Activated naive CD4-positive, alpha-beta T cell treated with anti-CD3 and anti-CD28 coated beads, Interleukin-2, amount 50 U/mL, for 72 hours (primary cell): ENCODE data around the gene KCNJ6. TPM values are rescaled to one million over a fixed set of nuclear protein-coding genes. Genes with fewer than 3 reads are reported as not detected.
"Not testable (repeated sequence)": the region's sequence is repeated elsewhere in the genome, so short reads cannot be mapped to it uniquely, and the experiment has no call there.

Experiments
- ATAC-seq, 2 donors: fragments of 150-1000 bp; cut with Tn5 transposase; 2 replicates each; pipeline ENCODE4 v1.10.0; 2021; ENCODE audit warnings: mild to moderate bottlenecking in 2 of 2, moderate library complexity in 2 of 2
- DNase-seq, 2 donors: peaks; one replicate each; pipeline ENCODE4 v3.0.0; 2021 to 2022; ENCODE audit warnings: low spot score in 2 of 2
- H3K27ac Mint-ChIP-seq, 2 donors: one replicate each; pipeline ENCODE4 v1.8.0; 2022; ENCODE audit warnings: mild to moderate bottlenecking in 2 of 2, mixed read lengths in 2 of 2
- H3K36me3 Mint-ChIP-seq, 2 donors: one replicate each; pipeline ENCODE4 v1.8.0; 2022; ENCODE audit warnings: mixed read lengths in 2 of 2
- H3K9me3 Mint-ChIP-seq, 2 donors: one replicate each; pipeline ENCODE4 v1.8.0; 2022; ENCODE audit warnings: mixed read lengths in 2 of 2
- total RNA-seq, 2 donors: library from RNA; stranded (reverse); gene quantifications; one replicate each; pipeline ENCODE4 v1.2.3, GENCODE V29; 2022

The KCNJ6 gene
- total RNA-seq, 2 donors from 2014 or later: not detected

DNA sequence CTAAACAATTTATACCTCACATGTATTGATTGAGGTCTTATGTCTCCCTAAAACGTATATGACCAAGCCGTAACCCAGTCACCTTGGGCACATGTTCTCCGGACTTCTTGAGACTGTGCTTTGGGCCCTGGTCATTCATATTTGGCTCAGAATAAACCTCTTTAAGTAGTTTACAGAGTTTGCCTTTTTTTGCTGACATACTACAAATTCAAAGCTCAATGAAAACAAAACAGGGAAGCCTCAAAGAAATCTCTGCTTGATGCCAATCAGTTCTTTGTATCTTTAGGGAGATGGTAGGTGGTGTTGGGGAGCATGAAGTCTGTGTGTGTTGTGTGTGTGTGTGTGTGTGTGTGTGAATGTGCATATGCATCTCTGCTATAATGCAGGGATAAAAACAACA is 247.0 kb downstream of the KCNJ6 start:
- H3K36me3 Mint-ChIP-seq: no peaks in the 10 kb centered on the region
- H3K9me3 Mint-ChIP-seq: no peaks in the 10 kb centered on the region
- DNase-seq: no peak
- no peak for ATAC-seq
- H3K27ac Mint-ChIP-seq: no peak overlapping the region

DNA sequence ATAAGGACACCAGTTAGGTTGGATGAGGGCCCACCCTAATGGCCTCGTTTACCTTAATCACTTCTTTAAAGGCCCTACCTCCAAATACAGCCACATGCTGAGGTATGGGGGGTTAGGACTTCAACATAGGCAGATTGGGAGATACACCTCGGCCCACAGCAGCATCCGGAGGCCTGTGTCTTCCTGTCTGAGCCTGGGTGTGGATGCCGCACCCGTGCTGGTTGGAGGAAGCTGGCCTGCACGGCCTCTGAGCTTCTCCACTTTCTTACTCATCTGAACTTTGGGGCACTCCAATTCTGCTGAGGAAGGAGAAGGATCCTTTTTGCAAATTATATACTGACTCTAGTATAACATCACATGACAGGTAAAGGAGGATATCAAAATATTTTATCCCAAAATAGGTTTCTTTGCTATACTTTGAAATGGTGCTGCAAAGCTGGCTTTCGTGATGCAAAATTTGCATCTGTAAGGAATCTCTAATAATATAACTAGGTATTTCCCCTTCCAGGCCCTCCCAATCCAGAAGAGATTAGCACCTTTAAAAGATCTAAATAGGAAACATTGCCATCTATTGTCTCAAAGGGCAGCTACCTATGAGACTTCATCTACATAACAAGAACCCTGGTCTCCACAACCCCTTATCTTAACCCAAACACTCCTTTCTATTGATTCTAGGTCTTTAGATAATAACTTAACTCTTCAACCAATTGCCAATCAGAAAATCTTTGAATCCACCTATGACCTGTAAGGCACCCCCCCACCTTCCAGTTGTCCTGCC is 247.6 kb downstream of the KCNJ6 start:
- no peaks in the 10 kb centered on the region for H3K9me3 Mint-ChIP-seq
- H3K36me3 Mint-ChIP-seq: no peaks in the 10 kb centered on the region
- no peak overlapping the region for H3K27ac Mint-ChIP-seq
- no peak for DNase-seq
- ATAC-seq: no peak

DNA sequence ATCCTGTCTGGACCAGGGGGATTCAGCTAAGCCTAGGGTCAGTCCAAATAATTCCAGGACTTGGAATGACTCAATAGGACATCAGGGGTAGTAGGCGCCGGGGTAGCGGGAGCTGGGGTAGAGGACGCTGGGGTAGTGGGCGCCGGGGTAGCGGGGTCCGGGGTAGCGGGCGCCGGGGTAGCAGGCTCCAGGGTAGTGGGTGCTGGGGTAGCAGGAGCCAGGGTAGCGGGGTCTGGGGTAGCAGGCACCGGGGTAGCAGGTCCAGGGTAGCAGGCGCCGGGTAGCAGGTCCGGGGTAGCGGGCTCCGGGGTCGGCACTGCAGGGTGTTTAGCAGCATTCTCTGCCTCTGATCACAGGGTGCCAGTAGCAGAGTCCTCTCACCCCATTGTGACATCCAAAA is 248.9 kb downstream of the KCNJ6 start:
- Mint-ChIP-seq H3K36me3 (no peaks in the 10 kb centered on the region), H3K9me3 (peaks cover 0 to 1% of the 10 kb centered on the region in 2 donors), H3K27ac (no peak overlapping the region)
- DNase-seq (no peak), ATAC-seq (no peak)

DNA sequence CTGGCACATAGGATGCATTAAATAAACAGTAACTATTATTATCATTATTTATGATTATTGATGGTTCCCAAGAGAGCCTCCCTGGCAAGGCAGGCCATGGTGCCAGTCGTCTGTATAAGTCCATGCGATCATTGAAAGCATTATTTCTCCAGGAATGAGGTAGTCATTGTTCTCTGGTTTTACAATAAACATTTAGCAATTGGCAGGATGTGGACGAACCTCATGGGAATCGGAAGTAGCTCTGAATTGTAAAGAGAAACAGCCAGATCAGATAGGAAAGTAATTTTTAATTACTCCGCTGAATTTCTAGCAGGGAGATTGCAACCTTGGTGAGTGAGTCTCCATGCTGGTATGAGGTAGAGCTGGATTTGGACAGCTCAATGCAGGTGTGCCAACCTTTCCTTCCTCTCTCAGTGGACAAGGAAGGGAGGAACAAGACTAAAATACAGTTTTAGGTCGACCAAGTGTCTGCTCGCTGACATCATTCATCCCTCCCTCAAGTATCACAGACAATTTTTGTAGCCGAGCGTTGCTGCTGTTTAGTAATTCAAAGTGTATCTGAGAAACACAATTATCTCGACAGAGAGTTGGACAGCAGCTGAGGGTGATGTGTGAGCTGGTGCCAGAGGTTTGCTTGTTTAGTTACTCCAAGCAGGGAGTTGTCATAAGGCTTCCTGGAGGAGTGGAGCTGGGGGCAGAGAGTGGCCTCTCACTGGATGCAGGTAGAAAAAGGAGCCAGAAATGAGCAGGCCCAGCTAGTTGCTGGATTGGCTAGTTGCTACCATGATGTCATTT is 250.8 kb downstream of the KCNJ6 start:
- H3K9me3 Mint-ChIP-seq: peaks cover 0 to 4% of the 10 kb centered on the region in 2 donors
- DNase-seq (no peak), ATAC-seq (no peak)
- no peak overlapping the region for H3K27ac Mint-ChIP-seq
- no peaks in the 10 kb centered on the region for H3K36me3 Mint-ChIP-seq

DNA sequence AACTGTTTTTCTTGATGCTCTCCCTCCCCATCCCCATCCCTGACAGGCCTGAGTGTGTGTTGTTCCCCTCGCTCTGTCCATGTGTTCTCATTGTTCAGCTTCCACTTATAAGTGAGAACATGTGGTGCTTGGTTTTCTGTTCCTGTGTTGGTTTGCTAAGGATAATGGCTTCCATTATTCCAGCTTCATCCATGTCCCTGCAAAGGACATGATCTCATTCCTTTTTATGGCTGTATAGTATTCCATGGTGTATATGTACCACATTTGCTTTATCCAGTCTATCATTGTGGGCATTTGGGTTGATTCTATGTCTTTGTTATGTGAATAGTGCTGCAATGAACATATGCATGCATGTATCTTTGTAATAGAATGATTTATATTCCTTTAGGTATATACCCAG is 254.0 kb downstream of the KCNJ6 start:
- H3K9me3 Mint-ChIP-seq, DNase-seq, ATAC-seq, H3K27ac Mint-ChIP-seq, H3K36me3 Mint-ChIP-seq: not testable (repeated sequence)

DNA sequence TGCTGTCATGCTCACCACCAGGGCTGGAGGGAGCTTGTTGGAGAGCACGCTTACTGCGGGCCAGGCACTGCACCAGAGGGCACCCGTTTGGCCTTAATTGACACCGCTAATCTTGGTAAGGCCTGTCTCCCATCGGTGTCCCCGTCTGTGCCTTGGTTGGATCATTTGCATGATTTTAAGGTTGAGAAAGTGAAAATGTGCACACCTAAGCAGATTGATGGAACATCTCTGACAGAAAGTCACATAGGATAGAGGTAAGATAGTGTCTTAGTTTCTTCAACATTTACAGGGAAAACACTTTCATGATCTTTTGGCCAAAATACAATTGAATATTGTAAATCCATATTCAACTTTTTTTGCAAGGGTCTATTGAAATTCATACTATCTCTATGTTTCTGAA is 255.5 kb downstream of the KCNJ6 start:
- DNase-seq (no peak), ATAC-seq (no peak)
- Mint-ChIP-seq H3K36me3 (no peaks in the 10 kb centered on the region), H3K27ac (no peak overlapping the region), H3K9me3 (peaks cover 0 to 4% of the 10 kb centered on the region in 2 donors)

DNA sequence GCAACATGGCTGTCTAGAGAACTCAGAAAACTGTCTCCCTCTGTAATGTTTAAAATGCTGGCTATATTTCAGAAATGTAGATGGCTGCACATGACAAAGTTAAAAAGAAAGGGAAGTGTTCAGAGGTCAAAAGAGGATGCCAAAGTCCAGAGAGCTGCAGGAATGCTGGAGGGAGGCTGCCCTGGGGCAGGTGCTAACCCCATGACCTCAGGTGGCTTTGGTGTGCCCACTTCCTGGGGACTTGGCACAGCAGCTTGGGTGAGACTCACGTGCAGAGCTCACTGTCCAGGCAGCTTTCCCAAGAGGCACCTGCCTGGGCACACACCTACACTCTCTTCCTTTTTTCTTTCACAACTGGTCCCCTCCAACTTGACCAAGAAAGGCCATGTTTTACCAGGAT is 256.4 kb downstream of the KCNJ6 start:
- ATAC-seq (no peak), DNase-seq (no peak)
- Mint-ChIP-seq H3K9me3 (peaks cover 0 to 4% of the 10 kb centered on the region in 2 donors), H3K27ac (no peak overlapping the region), H3K36me3 (no peaks in the 10 kb centered on the region)

DNA sequence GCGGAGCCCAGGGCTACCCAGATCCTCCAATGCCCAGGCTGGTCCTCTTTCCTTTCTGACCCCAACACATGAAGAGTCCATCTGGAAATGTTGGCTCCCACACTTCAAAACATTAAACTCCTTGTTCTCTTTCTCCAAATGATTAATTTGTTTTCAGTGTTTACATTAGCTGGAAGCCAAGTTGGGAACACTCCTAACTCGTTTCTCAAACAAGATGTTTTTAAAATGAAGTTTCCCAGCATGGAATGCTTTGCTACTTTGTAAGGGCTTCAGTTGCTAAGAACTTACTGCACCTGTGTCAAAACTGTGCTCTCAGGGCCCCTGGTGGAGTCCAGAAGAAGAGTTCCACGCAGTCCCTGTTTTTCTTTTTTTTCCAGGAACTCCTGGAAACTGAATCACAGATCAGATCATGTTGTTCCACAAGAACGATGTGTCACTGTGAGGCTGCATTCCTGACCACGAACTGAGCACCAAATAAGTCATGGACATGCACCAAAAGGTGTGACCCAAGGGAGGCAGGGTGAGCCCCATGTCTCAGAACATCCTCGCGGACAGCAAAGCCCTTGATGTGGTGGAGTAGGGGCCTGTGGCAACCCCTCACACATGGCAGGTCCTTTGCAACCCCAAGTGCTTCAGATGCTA is 257.3 kb downstream of the KCNJ6 start:
- DNase-seq (no peak), ATAC-seq (peak in 1 of 2 donors; percentile 16)
- no peaks in the 10 kb centered on the region for H3K36me3 Mint-ChIP-seq
- no peak overlapping the region for H3K27ac Mint-ChIP-seq
- H3K9me3 Mint-ChIP-seq: peaks cover 0 to 4% of the 10 kb centered on the region in 2 donors

DNA sequence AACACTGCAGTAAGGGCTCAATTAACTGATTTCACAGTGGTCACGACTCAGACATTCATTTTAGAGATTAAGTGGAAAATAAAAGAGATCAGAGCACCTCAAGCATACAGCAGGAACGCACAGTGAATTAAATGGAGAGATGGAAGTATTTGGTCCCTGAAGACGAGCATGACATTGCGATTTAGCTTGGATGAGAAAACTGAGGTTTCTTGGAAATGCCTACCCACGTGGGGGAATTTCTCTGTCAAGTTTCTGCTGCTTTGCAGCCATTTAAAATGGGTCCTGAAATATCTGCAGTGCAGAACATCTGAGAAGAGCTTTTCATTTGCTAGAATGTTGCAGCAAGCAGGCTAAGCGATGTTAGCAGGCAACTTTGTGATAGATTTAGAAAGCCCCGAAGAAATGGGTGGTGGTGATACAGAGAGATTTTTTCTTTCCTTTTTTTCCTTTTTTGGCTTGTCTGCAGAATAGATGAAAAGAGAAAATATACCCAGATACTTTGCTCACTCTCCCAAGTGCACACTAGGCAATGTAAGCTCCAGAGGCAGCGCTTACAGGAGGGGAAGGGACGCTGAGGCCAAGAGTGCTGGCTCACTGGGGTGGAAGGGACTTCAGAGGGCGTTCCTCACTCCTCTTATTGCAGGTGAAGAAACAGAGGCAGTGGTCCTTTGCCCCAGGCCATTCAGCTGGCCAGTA is 258.0 kb downstream of the KCNJ6 start:
- no peaks in the 10 kb centered on the region for H3K36me3 Mint-ChIP-seq
- ATAC-seq: no peak
- no peak for DNase-seq
- peak overlapping the region in 1 of 2 donors; percentile 42 for H3K27ac Mint-ChIP-seq
- H3K9me3 Mint-ChIP-seq: peaks cover 0 to 4% of the 10 kb centered on the region in 2 donors

DNA sequence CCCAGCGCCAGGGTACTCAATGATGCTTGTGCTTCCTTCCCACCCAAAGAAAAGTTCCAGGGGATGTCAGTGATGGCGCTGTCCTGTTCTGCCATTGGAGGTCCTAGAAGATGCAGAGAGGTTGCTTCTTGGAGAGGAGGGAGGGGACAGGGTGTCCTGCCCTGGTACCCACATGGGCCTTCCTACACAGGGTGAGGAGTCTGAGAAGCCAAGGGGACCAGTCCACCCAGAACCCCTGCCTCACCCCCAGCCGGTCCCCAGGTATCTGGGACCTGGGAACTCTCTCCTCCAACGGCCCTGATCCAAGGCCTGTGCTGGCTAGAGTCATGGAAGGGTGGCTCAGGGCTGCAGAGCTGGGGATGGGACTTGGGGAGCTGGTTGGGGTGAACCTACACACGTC is 259.4 kb downstream of the KCNJ6 start:
- H3K27ac Mint-ChIP-seq: no peak overlapping the region
- DNase-seq (no peak), ATAC-seq (no peak)
- no peaks in the 10 kb centered on the region for H3K9me3 Mint-ChIP-seq
- no peaks in the 10 kb centered on the region for H3K36me3 Mint-ChIP-seq

DNA sequence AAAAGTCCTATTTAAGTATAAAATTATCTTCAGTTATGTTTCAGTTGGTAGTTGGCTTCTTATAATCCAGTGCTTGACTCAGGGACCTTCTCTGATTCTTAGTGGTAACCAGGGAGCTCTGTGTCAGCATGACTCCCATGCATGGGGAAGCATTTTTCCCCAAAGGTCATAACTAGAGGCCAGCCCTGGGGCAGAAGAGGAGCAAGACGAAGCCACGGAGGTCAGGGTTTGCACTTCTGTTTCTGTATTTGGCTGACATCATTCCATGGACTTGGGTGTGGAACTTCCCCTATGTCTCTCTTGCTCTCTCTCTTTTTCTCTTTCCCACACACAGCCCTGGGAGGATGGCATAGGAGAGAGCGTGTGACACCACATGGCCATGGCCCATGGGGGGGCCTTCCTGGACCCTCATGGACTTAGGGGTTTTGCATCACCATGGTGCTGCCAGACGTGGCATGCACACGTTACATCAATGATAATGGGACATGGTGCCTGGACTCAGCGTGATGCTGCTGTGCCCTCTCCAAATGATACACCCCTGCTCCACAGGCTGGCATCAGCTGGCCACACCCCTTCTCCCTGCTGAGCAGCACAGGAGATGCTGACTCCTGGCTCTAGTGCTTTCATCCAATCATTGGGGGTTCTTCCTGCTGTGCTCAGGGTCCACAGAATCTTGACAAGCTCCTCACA is 260.5 kb downstream of the KCNJ6 start:
- DNase-seq (no peak), ATAC-seq (no peak)
- Mint-ChIP-seq H3K27ac (no peak overlapping the region), H3K9me3 (no peaks in the 10 kb centered on the region), H3K36me3 (no peaks in the 10 kb centered on the region)

DNA sequence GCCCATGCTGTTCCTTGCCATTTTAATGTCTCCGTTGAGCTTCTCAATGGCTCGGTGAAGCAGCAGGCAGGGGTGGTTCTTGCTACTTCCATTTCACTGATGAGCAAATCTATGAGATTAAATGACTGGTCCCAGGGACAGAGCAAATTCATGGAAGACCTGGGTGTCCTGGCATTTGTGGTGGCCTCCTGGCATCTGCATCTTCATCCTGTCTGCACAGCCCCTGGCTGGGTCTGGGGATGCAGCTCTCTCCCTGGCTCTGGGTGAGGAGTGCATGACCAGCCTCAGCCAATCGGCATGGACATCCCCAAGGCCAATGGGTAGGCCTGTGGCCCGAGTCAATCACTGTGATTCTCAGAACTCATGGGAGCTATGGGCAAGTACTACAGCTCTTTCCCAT is 261.7 kb downstream of the KCNJ6 start:
- no peak overlapping the region for H3K27ac Mint-ChIP-seq
- DNase-seq: no peak
- no peaks in the 10 kb centered on the region for H3K36me3 Mint-ChIP-seq
- no peaks in the 10 kb centered on the region for H3K9me3 Mint-ChIP-seq
- ATAC-seq: no peak

DNA sequence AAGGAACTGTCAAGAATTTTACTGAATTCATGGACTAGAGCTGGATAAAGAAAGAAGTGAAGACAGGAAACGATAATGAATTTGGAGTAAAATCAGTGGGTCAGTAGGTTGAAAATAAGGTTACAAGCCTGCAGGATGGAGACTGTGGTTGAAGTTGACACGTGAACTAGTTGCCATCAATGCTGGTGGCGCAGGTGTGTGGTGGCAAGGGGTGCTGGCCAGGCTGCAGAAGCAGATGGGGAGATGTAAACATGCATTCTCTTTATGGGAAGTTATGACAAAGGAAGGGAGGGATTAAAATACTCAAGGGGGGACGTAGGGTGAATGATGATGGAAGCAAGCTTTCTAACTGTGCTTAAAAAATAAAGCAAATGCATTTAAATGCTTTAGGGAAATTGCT is 263.1 kb downstream of the KCNJ6 start:
- Mint-ChIP-seq H3K36me3 (no peaks in the 10 kb centered on the region), H3K9me3 (no peaks in the 10 kb centered on the region), H3K27ac (no peak overlapping the region)
- DNase-seq (no peak), ATAC-seq (no peak)

DNA sequence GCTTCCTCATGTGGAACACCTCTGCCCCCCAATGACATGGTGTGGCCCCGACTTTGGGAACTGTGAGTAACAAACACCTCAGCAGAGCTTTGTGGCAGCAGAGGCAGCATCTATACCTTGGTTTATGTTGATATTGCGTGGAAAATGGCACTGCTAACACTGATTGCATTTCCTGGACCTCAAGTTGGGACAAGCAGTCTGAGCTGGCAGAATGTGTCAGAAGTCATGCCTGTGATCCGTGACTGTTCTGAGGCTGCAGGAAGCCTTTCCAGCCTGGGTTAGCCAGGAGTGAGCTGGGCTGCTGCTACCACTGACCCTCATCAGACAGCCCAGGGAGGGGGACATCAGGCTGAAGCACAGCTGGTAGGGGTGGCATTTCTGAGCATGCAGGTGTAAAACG is 268.5 kb downstream of the KCNJ6 start:
- Mint-ChIP-seq H3K9me3 (no peaks in the 10 kb centered on the region), H3K36me3 (no peaks in the 10 kb centered on the region), H3K27ac (no peak overlapping the region)
- ATAC-seq (no peak), DNase-seq (no peak)

DNA sequence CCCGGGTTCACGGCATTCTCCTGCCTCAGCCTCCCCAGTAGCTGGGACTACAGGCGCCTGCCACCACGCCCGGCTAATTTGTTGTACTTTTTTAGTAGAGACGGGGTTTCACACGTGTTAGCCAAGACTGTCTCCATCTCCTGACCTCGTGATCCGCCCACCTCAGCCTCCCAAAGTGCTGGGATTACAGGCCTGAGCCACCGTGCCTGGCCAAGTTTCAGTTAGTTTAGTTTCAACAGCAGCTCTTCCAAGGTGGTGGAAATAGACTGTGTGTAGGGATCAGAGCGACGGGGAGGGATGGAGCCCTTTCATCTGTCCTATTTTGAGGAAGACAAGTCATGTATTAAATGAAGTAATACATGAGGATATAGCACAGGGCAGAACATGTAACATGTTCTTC is 269.5 kb downstream of the KCNJ6 start:
- H3K36me3 Mint-ChIP-seq: not testable (repeated sequence)

DNA sequence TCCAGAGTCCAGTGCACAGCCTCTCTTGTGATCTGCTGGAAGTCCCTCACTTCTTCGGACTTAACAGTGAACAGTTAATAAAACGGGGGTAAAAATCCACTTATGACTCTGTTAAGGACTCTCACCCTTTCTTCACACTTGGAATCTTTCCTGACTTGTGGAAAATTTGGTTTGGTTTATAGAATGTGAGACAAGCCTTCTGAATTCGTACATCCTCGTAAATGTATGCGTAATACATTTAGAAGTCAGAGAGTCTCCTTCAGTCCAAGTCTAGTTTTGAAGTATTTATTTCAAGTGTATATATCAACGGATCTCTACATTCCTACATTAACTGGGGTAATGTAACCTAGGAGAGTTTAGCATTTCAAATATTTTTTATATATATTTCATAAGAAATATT is 270.4 kb downstream of the KCNJ6 start:
- DNase-seq: no peak
- Mint-ChIP-seq H3K36me3 (no peaks in the 10 kb centered on the region), H3K9me3 (no peaks in the 10 kb centered on the region), H3K27ac (no peak overlapping the region)
- no peak for ATAC-seq

More for the DNA sequence above, 269.5 kb downstream of the KCNJ6 start:
- not testable (repeated sequence) for H3K9me3 Mint-ChIP-seq, ATAC-seq, H3K27ac Mint-ChIP-seq, DNase-seq
